ENCODE data around the gene GRID1.

DNA sequence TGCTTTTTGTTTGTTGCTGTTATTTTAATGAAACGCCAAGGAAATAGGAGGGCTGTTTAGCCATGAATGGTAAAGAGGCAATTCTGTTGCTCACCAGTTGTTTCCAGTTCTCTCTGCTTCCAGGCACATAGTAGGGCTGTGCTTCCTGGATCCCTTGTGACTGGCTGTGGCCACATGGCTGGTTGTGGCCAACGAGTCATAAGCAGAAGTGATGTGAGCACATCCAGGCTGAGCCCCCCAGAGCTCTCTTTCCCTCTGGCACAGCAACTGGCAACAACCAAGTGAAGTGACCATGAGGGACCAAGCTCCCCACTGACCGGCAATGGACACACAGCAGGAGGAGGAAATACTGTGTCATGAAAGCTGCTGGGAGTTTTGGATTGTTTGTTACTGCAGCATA is 10.3 kb downstream of the GRID1 start:
- no peak for TF ChIP-seq POLR2A (IDR thresholded peaks at IDR 0.05)
- TF ChIP-seq, protein P1, sequence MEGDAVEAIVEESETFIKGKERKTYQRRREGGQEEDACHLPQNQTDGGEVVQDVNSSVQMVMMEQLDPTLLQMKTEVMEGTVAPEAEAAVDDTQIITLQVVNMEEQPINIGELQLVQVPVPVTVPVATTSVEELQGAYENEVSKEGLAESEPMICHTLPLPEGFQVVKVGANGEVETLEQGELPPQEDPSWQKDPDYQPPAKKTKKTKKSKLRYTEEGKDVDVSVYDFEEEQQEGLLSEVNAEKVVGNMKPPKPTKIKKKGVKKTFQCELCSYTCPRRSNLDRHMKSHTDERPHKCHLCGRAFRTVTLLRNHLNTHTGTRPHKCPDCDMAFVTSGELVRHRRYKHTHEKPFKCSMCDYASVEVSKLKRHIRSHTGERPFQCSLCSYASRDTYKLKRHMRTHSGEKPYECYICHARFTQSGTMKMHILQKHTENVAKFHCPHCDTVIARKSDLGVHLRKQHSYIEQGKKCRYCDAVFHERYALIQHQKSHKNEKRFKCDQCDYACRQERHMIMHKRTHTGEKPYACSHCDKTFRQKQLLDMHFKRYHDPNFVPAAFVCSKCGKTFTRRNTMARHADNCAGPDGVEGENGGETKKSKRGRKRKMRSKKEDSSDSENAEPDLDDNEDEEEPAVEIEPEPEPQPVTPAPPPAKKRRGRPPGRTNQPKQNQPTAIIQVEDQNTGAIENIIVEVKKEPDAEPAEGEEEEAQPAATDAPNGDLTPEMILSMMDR (IDR thresholded peaks at IDR 0.05), result no peak
